HepG2 (cell line): Measurements from ENCODE around the gene EMC9. TPM values are rescaled to one million over a fixed set of nuclear protein-coding genes. Genes with fewer than 3 reads are reported as not detected.

Experiments used
- ATF7-NPFF ChIP-seq: sonication (generic); formaldehyde crosslinking; IDR thresholded peaks from 2 replicates; pipeline ENCODE4 v1.8.1; 2023; ENCODE audit warnings: mild to moderate bottlenecking, low read depth, missing genetic modification reagents, moderate library complexity
- HBP1 ChIP-seq: IDR thresholded peaks from 2 replicates; pipeline ENCODE4 v1.6.1; 2016; ENCODE audit warnings: low read depth, control low read depth
- HNF1B ChIP-seq: sonication (generic); formaldehyde crosslinking; IDR thresholded peaks from 2 replicates; pipeline ENCODE4 v1.5.1; 2020; ENCODE audit warnings: mild to moderate bottlenecking, moderate library complexity, missing genetic modification reagents
- HOMEZ ChIP-seq: IDR thresholded peaks from 2 replicates; pipeline ENCODE4 v1.6.1; 2016; ENCODE audit warnings: low read depth
- KDM4B ChIP-seq: sonication (generic); formaldehyde crosslinking; IDR thresholded peaks from 2 replicates; pipeline ENCODE4 v1.4.0; 2020; ENCODE audit warnings: missing genetic modification reagents
- PRMT3 ChIP-seq: sonication (generic); formaldehyde crosslinking; IDR thresholded peaks from 2 replicates; pipeline ENCODE4 v1.8.1; 2022; ENCODE audit warnings: low read depth, mild to moderate bottlenecking, moderate library complexity, missing genetic modification reagents, borderline replicate concordance
- TCF7L2 ChIP-seq: IDR thresholded peaks from 2 replicates; pipeline ENCODE4 v1.6.1; 2011; ENCODE audit warnings: mild to moderate bottlenecking, low read depth, low read length, moderate library complexity
- YY1 ChIP-seq: IDR thresholded peaks from 2 replicates; pipeline ENCODE4 v1.6.1; 2011; ENCODE audit warnings: low read length, low read depth, moderate library complexity, mild to moderate bottlenecking; ENCODE audit not compliant: insufficient read depth, insufficient replicate concordance
- ZNF205 ChIP-seq: IDR thresholded peaks from 2 replicates; pipeline ENCODE4 v1.6.1; 2018; ENCODE audit warnings: missing biosample characterization, missing genetic modification reagents
- ZNF253 ChIP-seq: sonication (generic); formaldehyde crosslinking; IDR thresholded peaks from 2 replicates; pipeline ENCODE4 v1.8.0; 2022; ENCODE audit warnings: mild to moderate bottlenecking, missing genetic modification reagents, borderline replicate concordance
- ZNF318 ChIP-seq: sonication (generic); formaldehyde crosslinking; IDR thresholded peaks from 2 replicates; pipeline ENCODE4 v1.4.0; 2020; ENCODE audit warnings: mild to moderate bottlenecking, missing genetic modification reagents
- ZNF431 ChIP-seq: sonication (generic); formaldehyde crosslinking; IDR thresholded peaks from 2 replicates; pipeline ENCODE4 v1.9.0; 2022; ENCODE audit warnings: missing genetic modification reagents, low read depth, mild to moderate bottlenecking, borderline replicate concordance
- ZNF577 ChIP-seq: sonication (generic); formaldehyde crosslinking; IDR thresholded peaks from 2 replicates; pipeline ENCODE4 v1.4.0; 2020; ENCODE audit warnings: mild to moderate bottlenecking, low read depth, missing genetic modification reagents, borderline replicate concordance
- ZSCAN30 ChIP-seq: sonication (generic); formaldehyde crosslinking; IDR thresholded peaks from 2 replicates; pipeline ENCODE4 v1.5.0; 2020; ENCODE audit warnings: mild to moderate bottlenecking, missing genetic modification reagents
- polyA plus RNA-seq, 8 experiments: library from polyadenylated mRNA; depleted of rRNA in 3 of 8; stranded (reverse) in 7 of 8; unstranded in 1 of 8; fragments of >200 nt; fragmentation: Illumina TruSeq in 4 of 8; extraction: Trizol in 4 of 8; gene quantifications; 2 replicates each; pipeline versions ENCODE4 v1.2.1 to v1.2.3, GENCODE V29; 2011 to 2016; ENCODE audit warnings: low read depth in 4 of 8, missing spikeins in 1 of 8, mixed read lengths in 1 of 8; ENCODE audit not compliant: insufficient read depth in 1 of 8
- total RNA-seq, 5 experiments: library from RNA; depleted of rRNA; stranded (reverse); fragments of >200 nt; fragmentation: Illumina TruSeq; extraction: Trizol; gene quantifications; 2 replicates each; pipeline ENCODE4 v1.2.3, GENCODE V29; 2016; ENCODE audit warnings: low read depth in 1 of 5

EMC9 gene
- total and polyA plus RNA-seq, 2 of the 13 experiments (the other 11 are each of a cell fraction or from before 2014, with no cell fraction given): 60.5 to 78.7 TPM

- peak; percentile 99 for TF ChIP-seq HOMEZ (CRISPR knock-in tag)
- no peak for TF ChIP-seq ZNF577 (CRISPR knock-in tag)
- peak; percentile 100 for TF ChIP-seq KDM4B (CRISPR knock-in tag)
- TF ChIP-seq ZNF318: peak; percentile 97
- TF ChIP-seq HBP1 (CRISPR knock-in tag): peak; percentile 98
- peak; percentile 98; the same call in 1 of the 2 replicates for TF ChIP-seq ZNF253 (CRISPR knock-in tag)
- peak; percentile 96 for TF ChIP-seq ZSCAN30 (CRISPR knock-in tag)
- TF ChIP-seq ZNF431 (CRISPR knock-in tag): peak; percentile 92; the same call in 1 of the 2 replicates
- peak; percentile 82 for TF ChIP-seq YY1
- peak; percentile 99 for TF ChIP-seq HNF1B (CRISPR knock-in tag)
- TF ChIP-seq TCF7L2: no peak
- peak; percentile 95 for TF ChIP-seq ZNF205 (CRISPR knock-in tag)
- TF ChIP-seq ATF7-NPFF: peak; percentile 13; the same call in 1 of the 2 replicates
- peak; percentile 90; the same call in 1 of the 2 replicates for TF ChIP-seq PRMT3
Observed at GRCh38 chr14:24160850-24161804, 19.7 kb upstream of the EMC9 start, which contains the start of gene IRF9 (continued).
